CD14-positive monocyte (primary cell): ENCODE data around the gene LRP8. TPM values are rescaled to one million over a fixed set of nuclear protein-coding genes. Genes with fewer than 3 reads are reported as not detected.

ENCODE experiments used
- DNase-seq, 3 donors: peaks; one replicate each; pipeline ENCODE4 v3.0.0-alpha.2; 2011 to 2022
- H2AFZ ChIP-seq: 2 replicates; pipeline ENCODE4 v1.6.0; 2012; ENCODE audit warnings: mild to moderate bottlenecking, low read depth, low read length, inconsistent platforms; ENCODE audit not compliant: insufficient read depth, poor library complexity, severe bottlenecking
- H3K27ac ChIP-seq, 2 donors: 1 replicate in 1 of 2; 2 replicates in 1 of 2; pipeline ENCODE4 v1.5.1; 2012 to 2013; ENCODE audit warnings: low read length in 2 of 2, control low read depth in 1 of 2, inconsistent platforms in 1 of 2, low read depth in 1 of 2, mild to moderate bottlenecking in 1 of 2
- H3K27me3 ChIP-seq, 2 donors: one replicate each; pipeline versions ENCODE4 v1.6.0 to v1.6.1; 2011 to 2013; ENCODE audit warnings: low read length in 2 of 2; ENCODE audit not compliant: control insufficient read depth in 2 of 2, insufficient read depth in 2 of 2
- H3K36me3 ChIP-seq, 2 donors: replicated peaks in 1 of 2; 1 replicate in 1 of 2; 2 replicates in 1 of 2; pipeline versions ENCODE4 v1.5.1 to v1.6.1; 2012 to 2013; ENCODE audit warnings: low read length in 2 of 2, control low read depth in 1 of 2, inconsistent platforms in 1 of 2, mild to moderate bottlenecking in 1 of 2; ENCODE audit not compliant: insufficient read depth in 2 of 2, control insufficient read depth in 1 of 2
- H3K4me1 ChIP-seq, 2 donors: 1 replicate in 1 of 2; 2 replicates in 1 of 2; pipeline versions ENCODE4 v1.5.1 to v1.6.1; 2012 to 2013; ENCODE audit warnings: low read length in 2 of 2, control low read depth in 1 of 2, inconsistent platforms in 1 of 2, mild to moderate bottlenecking in 1 of 2, moderate library complexity in 1 of 2; ENCODE audit not compliant: insufficient read depth in 2 of 2, control insufficient read depth in 1 of 2
- H3K4me2 ChIP-seq: replicated peaks from 2 replicates; pipeline ENCODE3; 2012; ENCODE audit warnings: low read length, moderate library complexity, mild to moderate bottlenecking; ENCODE audit not compliant: poor library complexity, severe bottlenecking; ENCODE audit errors: extremely low read depth
- H3K4me3 ChIP-seq, 3 experiments: fragments of 200-600 bp in 1 of 3; sonication (generic) in 1 of 3; replicated peaks in 1 of 3; 1 replicate in 2 of 3; 2 replicates in 1 of 3; pipeline ENCODE4 v1.5.1; 2011 to 2013; ENCODE audit warnings: low read length in 3 of 3, mild to moderate bottlenecking in 3 of 3, control low read depth in 2 of 3, low read depth in 2 of 3, inconsistent platforms in 1 of 3, moderate library complexity in 1 of 3
- H3K79me2 ChIP-seq: 2 replicates; pipeline ENCODE4 v1.6.0; 2012; ENCODE audit warnings: mild to moderate bottlenecking, control low read depth, inconsistent platforms, low read length, moderate library complexity; ENCODE audit not compliant: insufficient read depth
- H3K9ac ChIP-seq: 2 replicates; pipeline ENCODE4 v1.6.0; 2017; ENCODE audit warnings: low read length, mild to moderate bottlenecking; ENCODE audit not compliant: insufficient read depth, poor library complexity, severe bottlenecking
- H3K9me3 ChIP-seq, 2 donors: replicated peaks in 1 of 2; 1 replicate in 1 of 2; 2 replicates in 1 of 2; pipeline versions ENCODE4 v1.5.1 to v1.6.1; 2012 to 2013; ENCODE audit warnings: low read length in 2 of 2, control low read depth in 1 of 2; ENCODE audit not compliant: control insufficient read depth in 1 of 2, insufficient read depth in 1 of 2
- H4K20me1 ChIP-seq: 2 replicates; pipeline ENCODE4 v1.6.0; 2012; ENCODE audit warnings: mild to moderate bottlenecking, low read length, control low read depth, moderate library complexity; ENCODE audit not compliant: insufficient read depth
- H3K27ac Mint-ChIP-seq, 7 donors: one replicate each; pipeline ENCODE4 v1.8.0; 2020; ENCODE audit warnings: mild to moderate bottlenecking in 7 of 7, mixed read lengths in 7 of 7, moderate library complexity in 6 of 7, inconsistent platforms in 2 of 7
- H3K27me3 Mint-ChIP-seq, 3 donors: one replicate each; pipeline ENCODE4 v1.8.0; 2021 to 2022; ENCODE audit warnings: low read depth in 3 of 3, mild to moderate bottlenecking in 3 of 3, mixed read lengths in 3 of 3, moderate library complexity in 3 of 3, inconsistent platforms in 1 of 3
- H3K36me3 Mint-ChIP-seq, 2 donors: one replicate each; pipeline ENCODE4 v1.8.0; 2020; ENCODE audit warnings: mixed read lengths in 2 of 2, inconsistent platforms in 1 of 2, mild to moderate bottlenecking in 1 of 2
- H3K4me1 Mint-ChIP-seq: one replicate; pipeline ENCODE4 v1.8.0; 2020; ENCODE audit warnings: mild to moderate bottlenecking, mixed read lengths
- H3K4me3 Mint-ChIP-seq, 2 donors: one replicate each; pipeline ENCODE4 v1.8.0; 2020; ENCODE audit warnings: mild to moderate bottlenecking in 2 of 2, mixed read lengths in 2 of 2, moderate library complexity in 1 of 2
- H3K9me3 Mint-ChIP-seq, 7 donors: one replicate each; pipeline ENCODE4 v1.8.0; 2020 to 2022; ENCODE audit warnings: mixed read lengths in 7 of 7, mild to moderate bottlenecking in 6 of 7, moderate library complexity in 6 of 7, inconsistent platforms in 2 of 7
- CTCF ChIP-seq: fragments of 200-600 bp; IDR thresholded peaks from one replicate; pipeline ENCODE4 v1.8.0; 2022; ENCODE audit warnings: antibody characterized with exemption, mild to moderate bottlenecking
- WGBS: methylation state at CpG from one replicate; pipeline ENCODE4 v1.1.5; 2013; ENCODE audit warnings: missing lambda C conversion rate; ENCODE audit not compliant: insufficient coverage; 5-methylcytosine and 5-hydroxymethylcytosine counted together
- intact Hi-C, 2 donors: fragments of 100-400 bp; cut with micrococcal nuclease; formaldehyde crosslinking; loops; one replicate each; pipeline versions ENCODE4 v1.15.0 to v1.15.1; 2023
- polyA plus RNA-seq, 3 donors: library from polyadenylated mRNA; depleted of rRNA in 1 of 3; unstranded in 2 of 3; stranded (reverse) in 1 of 3; fragments of 300-500 nt in 2 of 3; fragments of >200 nt in 1 of 3; fragmentation: Illumina TruSeq in 2 of 3; gene quantifications; 1 replicate in 2 of 3; 2 replicates in 1 of 3; pipeline ENCODE4 v1.2.3, GENCODE V29; 2012 to 2021

The LRP8 gene
- polyA plus RNA-seq, 3 donors, result 0.76 to 11.3 (median 0.95) TPM

- peaks cover 13% of the 10 kb centered on the region for H3K79me2 ChIP-seq
- WGBS, result 79% methylated on average over 6 of the region's 7 CpGs
- Mint-ChIP-seq H3K27me3 (peaks cover 0 to 2% (median 0%) of the 10 kb centered on the region in 3 donors), H3K36me3 (peaks cover 34 to 38% of the 10 kb centered on the region in 2 donors), H3K4me3 (no peak overlapping the region), H3K4me1 (peaks cover 33% of the 10 kb centered on the region), H3K9me3 (no peaks in the 10 kb centered on the region), H3K27ac (peak overlapping the region in 1 of 7 donors; percentile 59)
- peaks cover 24 to 46% of the 10 kb centered on the region in 2 donors for H3K36me3 ChIP-seq
- H2AFZ ChIP-seq, result no peak overlapping the region
- H3K9ac ChIP-seq, result no peak overlapping the region
- H3K4me1 ChIP-seq, result peaks cover 17 to 28% of the 10 kb centered on the region in 2 donors
- H3K27me3 ChIP-seq, result no peaks in the 10 kb centered on the region
- H3K27ac ChIP-seq, result no peak overlapping the region
- no peak for TF ChIP-seq CTCF
- DNase-seq, result no peak
- H4K20me1 ChIP-seq, result no peaks in the 10 kb centered on the region
- H3K9me3 ChIP-seq, result no peaks in the 10 kb centered on the region
- H3K4me2 ChIP-seq, result no peak overlapping the region
- H3K4me3 ChIP-seq, result no peak overlapping the region
- intact Hi-C loops, result no loop called here
Observed at GRCh38 chr1:53218201-53218600, 109.7 kb downstream of the LRP8 start.

GRCh38 chr1:53214376-53214940, 113.4 kb downstream of the LRP8 start:
- H3K4me3 ChIP-seq, result no peak overlapping the region
- H3K4me3 Mint-ChIP-seq, result no peak overlapping the region
- peak overlapping the region in 1 of 7 donors; percentile 26 for H3K27ac Mint-ChIP-seq
- H3K4me2 ChIP-seq, result no peak overlapping the region
- H4K20me1 ChIP-seq, result peaks cover 4% of the 10 kb centered on the region
- intact Hi-C loops, result no loop called here
- H3K36me3 ChIP-seq, result peaks cover 55 to 83% of the 10 kb centered on the region in 2 donors
- no peak overlapping the region for H2AFZ ChIP-seq
- 84% methylated on average over 3 of the region's 5 CpGs for WGBS
- H3K27ac ChIP-seq, result no peak overlapping the region
- peaks cover 8% of the 10 kb centered on the region for H3K79me2 ChIP-seq
- TF ChIP-seq CTCF, result no peak
- no peaks in the 10 kb centered on the region for H3K9me3 Mint-ChIP-seq
- H3K9me3 ChIP-seq, result no peaks in the 10 kb centered on the region
- no peaks in the 10 kb centered on the region for H3K27me3 ChIP-seq
- no peak for DNase-seq
- no peak overlapping the region for H3K9ac ChIP-seq
- peaks cover 66 to 75% of the 10 kb centered on the region in 2 donors for H3K36me3 Mint-ChIP-seq
- peaks cover 20% of the 10 kb centered on the region for H3K4me1 Mint-ChIP-seq
- H3K27me3 Mint-ChIP-seq, result no peaks in the 10 kb centered on the region
- peaks cover 7 to 13% of the 10 kb centered on the region in 2 donors for H3K4me1 ChIP-seq
